Fibroblast of skin of scalp (primary cell): ENCODE results near the gene FAF1.

Experiments
- DNase-seq: peaks from one replicate; pipeline ENCODE4 v3.0.0-alpha.2; 2013

The FAF1 gene

GRCh38 chr1:50476800-50477199 lies 483.3 kb downstream of the FAF1 start:
- DNase-seq: no peak

GRCh38 chr1:50474859-50475809 lies 484.9 kb downstream of the FAF1 start:
- DNase-seq: no peak

- no peak for DNase-seq
Observed at GRCh38 chr1:50473513-50473912, 486.6 kb downstream of the FAF1 start.

- no peak for DNase-seq
Observed at GRCh38 chr1:50471967-50472366, 488.1 kb downstream of the FAF1 start.

- no peak for DNase-seq
Observed at GRCh38 chr1:50462964-50463363, 497.1 kb downstream of the FAF1 start.

GRCh38 chr1:50458507-50458906 lies 501.6 kb downstream of the FAF1 start:
- peak; percentile 73 for DNase-seq

GRCh38 chr1:50454911-50455310 lies 505.2 kb downstream of the FAF1 start:
- no peak for DNase-seq

GRCh38 chr1:50453266-50453665 lies 506.8 kb downstream of the FAF1 start:
- DNase-seq: no peak

- no peak for DNase-seq
Observed at GRCh38 chr1:50452700-50453099, 507.4 kb downstream of the FAF1 start.

GRCh38 chr1:50450861-50451653 lies 509.0 kb downstream of the FAF1 start:
- no peak for DNase-seq

GRCh38 chr1:50447961-50448360 lies 512.1 kb downstream of the FAF1 start:
- DNase-seq: no peak

- no peak for DNase-seq
Observed at GRCh38 chr1:50441183-50441582, 518.9 kb downstream of the FAF1 start.

- peak; percentile 29 for DNase-seq
Observed at GRCh38 chr1:50438945-50439344, 521.1 kb downstream of the FAF1 start.

- DNase-seq: no peak
Observed at GRCh38 chr1:50436489-50436888, 523.6 kb downstream of the FAF1 start.

- no peak for DNase-seq
Observed at GRCh38 chr1:50430010-50430405, 530.1 kb downstream of the FAF1 start.

- DNase-seq: no peak
Observed at GRCh38 chr1:50427818-50428779, 532.0 kb downstream of the FAF1 start.

- DNase-seq: no peak
Observed at GRCh38 chr1:50427086-50427817, 532.8 kb downstream of the FAF1 start.

- DNase-seq: no peak
Observed at GRCh38 chr1:50426702-50427085, 533.4 kb downstream of the FAF1 start.

GRCh38 chr1:50426108-50426700 lies 533.9 kb downstream of the FAF1 start:
- no peak for DNase-seq

- DNase-seq: peak; percentile 58
Observed at GRCh38 chr1:50425376-50426107, 534.5 kb downstream of the FAF1 start.
